HG03196 (cell line): ENCODE results near the gene FAM149B1.

ENCODE experiments used
- ATAC-seq: cut with Tn5 transposase; IDR thresholded peaks from one replicate; pipeline ENCODE4 v1.9.1; 2021; ENCODE audit not compliant: unreplicated experiment

The FAM149B1 gene

GRCh38 chr10:73263693-73264347 lies 95.9 kb downstream of the FAM149B1 start:
- no peak for ATAC-seq

GRCh38 chr10:73264423-73264822 lies 96.5 kb downstream of the FAM149B1 start:
- no peak for ATAC-seq

GRCh38 chr10:73281097-73281496 lies 113.2 kb downstream of the FAM149B1 start:
- ATAC-seq, result no peak

GRCh38 chr10:73287441-73287840 lies 119.5 kb downstream of the FAM149B1 start:
- no peak for ATAC-seq

GRCh38 chr10:73289958-73290357 lies 122.0 kb downstream of the FAM149B1 start:
- ATAC-seq, result no peak

- no peak for ATAC-seq
Measured at GRCh38 chr10:73293461-73293860, 125.5 kb downstream of the FAM149B1 start.
